ENCODE data around the gene LARGE1. TPM values are rescaled to one million over a fixed set of nuclear protein-coding genes. Genes with fewer than 3 reads are reported as not detected.

LARGE1 gene
- total RNA-seq, 6 experiments from 2014 or later, result 12.2 to 28.3 (median 15.2) TPM

DNA sequence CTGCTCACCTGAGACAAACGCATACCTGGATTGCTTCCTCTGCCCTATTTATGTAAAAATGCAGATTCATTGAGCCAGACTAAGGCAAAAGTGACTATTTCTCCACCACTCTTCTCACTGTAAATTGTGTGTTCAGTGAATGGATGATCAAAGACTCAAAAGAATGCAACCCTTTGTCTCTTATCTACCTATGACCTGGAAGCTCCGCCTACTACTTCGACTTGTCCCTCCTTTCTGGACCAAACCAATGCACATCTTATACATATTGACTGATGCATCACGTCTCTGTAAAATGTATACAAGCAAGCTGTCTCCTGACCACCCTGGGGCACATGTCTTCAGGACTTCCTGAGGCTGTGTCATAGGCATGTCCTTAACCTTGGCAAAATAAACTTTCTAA is 444.1 kb downstream of the LARGE1 start:
- Histone ChIP-seq H3K36me3 (no peaks in the 10 kb centered on the region), H3K27ac (no peak overlapping the region), H3K4me1 (no peaks in the 10 kb centered on the region), H3K27me3 (no peaks in the 10 kb centered on the region), H3K4me3 (no peak overlapping the region), H3K9me3 (no peaks in the 10 kb centered on the region)
- ATAC-seq (no peak), DNase-seq (no peak)
- WGBS (ENCODE audit: insufficient coverage, low coverage, low lambda C conversion rate, missing lambda C conversion rate), result 80% methylated on average over 4 of the region's 4 CpGs
- TF ChIP-seq POLR2A (IDR thresholded peaks at IDR 0.05), result no peak
- TF ChIP-seq, protein P1, sequence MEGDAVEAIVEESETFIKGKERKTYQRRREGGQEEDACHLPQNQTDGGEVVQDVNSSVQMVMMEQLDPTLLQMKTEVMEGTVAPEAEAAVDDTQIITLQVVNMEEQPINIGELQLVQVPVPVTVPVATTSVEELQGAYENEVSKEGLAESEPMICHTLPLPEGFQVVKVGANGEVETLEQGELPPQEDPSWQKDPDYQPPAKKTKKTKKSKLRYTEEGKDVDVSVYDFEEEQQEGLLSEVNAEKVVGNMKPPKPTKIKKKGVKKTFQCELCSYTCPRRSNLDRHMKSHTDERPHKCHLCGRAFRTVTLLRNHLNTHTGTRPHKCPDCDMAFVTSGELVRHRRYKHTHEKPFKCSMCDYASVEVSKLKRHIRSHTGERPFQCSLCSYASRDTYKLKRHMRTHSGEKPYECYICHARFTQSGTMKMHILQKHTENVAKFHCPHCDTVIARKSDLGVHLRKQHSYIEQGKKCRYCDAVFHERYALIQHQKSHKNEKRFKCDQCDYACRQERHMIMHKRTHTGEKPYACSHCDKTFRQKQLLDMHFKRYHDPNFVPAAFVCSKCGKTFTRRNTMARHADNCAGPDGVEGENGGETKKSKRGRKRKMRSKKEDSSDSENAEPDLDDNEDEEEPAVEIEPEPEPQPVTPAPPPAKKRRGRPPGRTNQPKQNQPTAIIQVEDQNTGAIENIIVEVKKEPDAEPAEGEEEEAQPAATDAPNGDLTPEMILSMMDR (IDR thresholded peaks at IDR 0.05), result no peak
- intact Hi-C loops (cut with DNase I), result no loop called here

DNA sequence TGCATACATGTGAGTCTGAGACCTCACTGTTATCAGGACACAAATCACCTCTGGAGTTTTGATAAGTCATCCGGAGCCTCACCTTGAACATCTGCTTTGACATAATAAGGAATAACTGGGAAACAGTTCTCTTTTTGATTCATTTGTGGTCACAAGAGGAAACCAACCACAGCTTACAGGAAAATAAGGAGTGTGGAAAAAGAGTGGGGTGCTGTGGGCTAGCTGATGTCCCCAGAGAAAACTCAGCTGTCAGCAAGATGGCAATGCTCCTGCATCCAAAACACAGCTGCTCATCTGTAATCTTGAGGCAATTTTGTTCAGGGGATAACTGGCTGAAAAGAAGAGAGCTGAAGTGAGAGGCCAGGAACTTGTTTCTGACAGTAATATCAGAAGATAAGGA is 445.7 kb downstream of the LARGE1 start:
- TF ChIP-seq, protein P1 (IDR thresholded peaks at IDR 0.05), result no peak
- TF ChIP-seq POLR2A (IDR thresholded peaks at IDR 0.05), result no peak
- H3K4me3 ChIP-seq, result no peak overlapping the region
- H3K27ac ChIP-seq, result no peak overlapping the region
- intact Hi-C loops (cut with DNase I), result no loop called here
- no CpG with 5 or more reads among the region's 1 CpG for WGBS (ENCODE audit: insufficient coverage, low coverage, low lambda C conversion rate, missing lambda C conversion rate)
- no peak for ATAC-seq
- DNase-seq, result no peak
- no peaks in the 10 kb centered on the region for H3K27me3 ChIP-seq
- no peaks in the 10 kb centered on the region for H3K4me1 ChIP-seq
- no peaks in the 10 kb centered on the region for H3K36me3 ChIP-seq
- no peaks in the 10 kb centered on the region for H3K9me3 ChIP-seq

DNA sequence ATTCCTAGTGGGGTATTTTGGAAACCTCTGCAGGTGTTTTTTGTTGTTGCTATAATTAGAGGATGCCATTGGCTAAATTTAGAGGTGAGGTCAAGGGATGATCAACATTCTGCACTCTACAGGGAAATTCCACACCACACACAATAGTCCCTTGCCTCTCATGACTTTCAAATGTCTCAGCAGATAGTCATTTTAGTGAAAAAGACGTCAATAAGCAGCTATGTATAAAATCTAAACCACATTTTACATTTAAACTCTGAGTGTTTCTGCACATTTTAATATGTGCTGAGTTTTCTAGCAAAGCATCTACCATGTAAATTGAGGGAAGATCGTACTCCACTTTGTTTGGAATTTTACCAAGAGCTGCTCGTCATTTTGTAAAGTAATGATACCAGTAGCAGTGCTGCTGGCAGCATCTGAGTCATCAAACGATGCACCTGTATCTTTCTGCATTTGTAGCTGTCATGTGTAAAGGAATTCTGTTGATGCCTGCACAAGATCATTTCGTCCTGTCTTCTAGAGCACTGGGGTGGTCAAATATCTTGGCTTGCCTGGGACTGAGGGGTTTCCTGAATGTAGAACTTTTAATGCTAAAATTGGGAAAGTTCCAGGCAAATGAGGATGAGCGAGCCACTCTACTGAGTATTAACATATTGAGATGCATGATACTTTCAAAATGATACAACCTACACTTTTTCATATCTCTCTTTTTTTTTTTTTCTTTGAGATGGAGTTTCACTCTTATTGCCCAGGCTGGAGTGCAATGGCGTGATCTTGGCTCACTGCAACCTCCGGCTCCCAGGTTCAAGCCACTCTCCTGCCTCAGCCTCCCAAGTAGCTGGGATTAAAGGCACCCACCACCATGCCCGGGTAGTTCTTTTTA is 447.6 kb downstream of the LARGE1 start:
- intact Hi-C loops (cut with DNase I), result no loop called here
- DNase-seq, result no peak
- no peaks in the 10 kb centered on the region for H3K27me3 ChIP-seq
- ATAC-seq, result no peak
- TF ChIP-seq, protein P1 (IDR thresholded peaks at IDR 0.05), result no peak
- TF ChIP-seq POLR2A (IDR thresholded peaks at IDR 0.05), result no peak
- no peaks in the 10 kb centered on the region for H3K9me3 ChIP-seq
- no peaks in the 10 kb centered on the region for H3K36me3 ChIP-seq
- H3K27ac ChIP-seq, result no peak overlapping the region
- H3K4me1 ChIP-seq, result no peaks in the 10 kb centered on the region
- 77% methylated on average over 9 of the region's 9 CpGs for WGBS (ENCODE audit: insufficient coverage, low coverage, low lambda C conversion rate, missing lambda C conversion rate)
- no peak overlapping the region for H3K4me3 ChIP-seq

DNA sequence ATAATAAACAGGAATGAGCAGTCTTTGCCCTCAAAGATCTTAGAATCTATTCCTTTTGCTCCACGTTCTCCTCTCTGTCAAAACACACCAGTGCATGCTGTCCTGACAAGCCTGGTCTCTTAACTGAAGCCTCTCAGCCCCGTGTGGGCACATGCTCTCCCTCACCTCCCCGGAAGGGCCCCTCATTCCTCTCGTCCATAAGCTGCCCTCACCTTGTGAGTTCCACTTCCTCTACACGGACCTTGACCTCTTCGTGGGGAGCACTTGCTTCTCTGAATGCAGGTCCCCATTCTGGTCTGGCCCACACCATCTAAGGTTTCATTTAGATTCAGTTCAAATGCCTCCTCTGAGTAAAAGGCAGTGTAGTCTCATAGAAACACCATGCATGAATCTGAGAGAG is 449.8 kb downstream of the LARGE1 start:
- Histone ChIP-seq H3K9me3 (no peaks in the 10 kb centered on the region), H3K27me3 (no peaks in the 10 kb centered on the region), H3K27ac (no peak overlapping the region), H3K36me3 (no peaks in the 10 kb centered on the region), H3K4me3 (no peak overlapping the region), H3K4me1 (no peaks in the 10 kb centered on the region)
- TF ChIP-seq, protein P1 (IDR thresholded peaks at IDR 0.05), result no peak
- no peak for TF ChIP-seq POLR2A (IDR thresholded peaks at IDR 0.05)
- 61% methylated on average over 6 of the region's 6 CpGs for WGBS (ENCODE audit: insufficient coverage, low coverage, low lambda C conversion rate, missing lambda C conversion rate)
- intact Hi-C loops (cut with DNase I), result no loop called here
- no peak for ATAC-seq
- DNase-seq, result no peak
